Anterior cingulate cortex (tissue), 58 donors: ENCODE data around the gene PRKAG3.

ENCODE experiments used
- DNase-seq, 58 donors: peaks; one replicate each; lab custom pipeline; 2025; lab: John Stamatoyannopoulos, UW

Gene PRKAG3

GRCh38 chr2:218819093-218819492 lies 12.5 kb downstream of the PRKAG3 start:
- no peak for DNase-seq

GRCh38 chr2:218816561-218817011 lies 15.0 kb downstream of the PRKAG3 start:
- DNase-seq, result no peak

- DNase-seq, result no peak
Observed at GRCh38 chr2:218815649-218816048, 16.0 kb downstream of the PRKAG3 start.

GRCh38 chr2:218815244-218815637 lies 16.4 kb downstream of the PRKAG3 start:
- no peak for DNase-seq

GRCh38 chr2:218814540-218815243 lies 16.9 kb downstream of the PRKAG3 start:
- no peak for DNase-seq

GRCh38 chr2:218813771-218814460 lies 17.7 kb downstream of the PRKAG3 start:
- DNase-seq, result no peak

- no peak for DNase-seq
Observed at GRCh38 chr2:218812861-218813260, 18.7 kb downstream of the PRKAG3 start.

GRCh38 chr2:218812096-218812815 lies 19.3 kb downstream of the PRKAG3 start:
- no peak for DNase-seq

GRCh38 chr2:218811382-218811781 lies 20.2 kb downstream of the PRKAG3 start:
- no peak for DNase-seq

- DNase-seq, result no peak
Observed at GRCh38 chr2:218810256-218810655, 21.3 kb downstream of the PRKAG3 start.

- no peak for DNase-seq
Observed at GRCh38 chr2:218809515-218809914, 22.1 kb downstream of the PRKAG3 start.

GRCh38 chr2:218807626-218808025 lies 24.0 kb downstream of the PRKAG3 start:
- no peak for DNase-seq

GRCh38 chr2:218806346-218806978 lies 25.1 kb downstream of the PRKAG3 start:
- DNase-seq, result peak in 1 of 58 donors; percentile 37

GRCh38 chr2:218805627-218806026 lies 26.0 kb downstream of the PRKAG3 start:
- no peak for DNase-seq

- DNase-seq, result no peak
Observed at GRCh38 chr2:218804817-218805216, 26.8 kb downstream of the PRKAG3 start.

- no peak for DNase-seq
Observed at GRCh38 chr2:218802386-218802994, 29.1 kb downstream of the PRKAG3 start.

GRCh38 chr2:218799990-218800389 lies 31.6 kb downstream of the PRKAG3 start:
- no peak for DNase-seq

GRCh38 chr2:218798767-218799504 lies 32.7 kb downstream of the PRKAG3 start:
- DNase-seq, result no peak

GRCh38 chr2:218796691-218797090 lies 34.9 kb downstream of the PRKAG3 start:
- DNase-seq, result no peak

GRCh38 chr2:218792433-218792832 lies 39.2 kb downstream of the PRKAG3 start:
- no peak for DNase-seq
